GM13977 (cell line): Measurements from ENCODE around the gene PDS5B.

Source experiments
- DNase-seq: peaks from one replicate; pipeline ENCODE4 v3.0.0; 2012; ENCODE audit warnings: low spot score
- in situ Hi-C: fragments of 300-500 bp; cut with MboI; formaldehyde crosslinking; loops from one replicate; pipeline ENCODE4 v1.12.0; 2022; ENCODE audit warnings: low sequenced_read_pairs, low pct_unique_long_range_greater_than_20kb, mixed read lengths, inconsistent platforms; ENCODE audit not compliant: unreplicated experiment
- TF ChIP-seq, protein P1 (sequence below): IDR thresholded peaks from 2 replicates; pipeline ENCODE4 v1.5.1; 2012; ENCODE audit warnings: mild to moderate bottlenecking, control low read depth; ENCODE audit not compliant: insufficient read depth; ENCODE audit errors: extremely low read depth, missing control alignments

Gene PDS5B

DNA sequence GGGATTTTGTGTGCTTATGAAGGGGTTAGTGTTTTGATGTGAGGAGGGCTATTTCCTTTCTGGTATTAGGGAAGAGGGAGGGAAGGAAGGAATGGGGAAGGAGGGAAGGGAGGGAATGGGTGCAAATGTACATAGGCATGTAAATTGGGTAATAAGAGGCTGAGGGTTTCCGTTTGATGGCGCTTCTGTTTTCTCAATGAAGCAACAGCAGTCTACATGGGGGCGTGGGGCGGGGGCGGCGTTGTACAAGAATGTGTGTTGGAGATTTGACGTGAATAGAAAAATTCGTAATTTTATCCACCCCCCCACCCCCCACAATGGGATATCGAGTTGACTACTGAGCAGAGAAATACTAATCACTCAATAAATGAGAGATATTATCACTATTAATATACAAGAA is 52.5 kb downstream of the PDS5B start:
- TF ChIP-seq, protein P1, sequence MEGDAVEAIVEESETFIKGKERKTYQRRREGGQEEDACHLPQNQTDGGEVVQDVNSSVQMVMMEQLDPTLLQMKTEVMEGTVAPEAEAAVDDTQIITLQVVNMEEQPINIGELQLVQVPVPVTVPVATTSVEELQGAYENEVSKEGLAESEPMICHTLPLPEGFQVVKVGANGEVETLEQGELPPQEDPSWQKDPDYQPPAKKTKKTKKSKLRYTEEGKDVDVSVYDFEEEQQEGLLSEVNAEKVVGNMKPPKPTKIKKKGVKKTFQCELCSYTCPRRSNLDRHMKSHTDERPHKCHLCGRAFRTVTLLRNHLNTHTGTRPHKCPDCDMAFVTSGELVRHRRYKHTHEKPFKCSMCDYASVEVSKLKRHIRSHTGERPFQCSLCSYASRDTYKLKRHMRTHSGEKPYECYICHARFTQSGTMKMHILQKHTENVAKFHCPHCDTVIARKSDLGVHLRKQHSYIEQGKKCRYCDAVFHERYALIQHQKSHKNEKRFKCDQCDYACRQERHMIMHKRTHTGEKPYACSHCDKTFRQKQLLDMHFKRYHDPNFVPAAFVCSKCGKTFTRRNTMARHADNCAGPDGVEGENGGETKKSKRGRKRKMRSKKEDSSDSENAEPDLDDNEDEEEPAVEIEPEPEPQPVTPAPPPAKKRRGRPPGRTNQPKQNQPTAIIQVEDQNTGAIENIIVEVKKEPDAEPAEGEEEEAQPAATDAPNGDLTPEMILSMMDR, result no peak
- DNase-seq, result no peak
- in situ Hi-C loops, result loop anchor here (25.0 kb wide), 1 partner anchor 899 kb away; no protein-coding TSS in a partner anchor

DNA sequence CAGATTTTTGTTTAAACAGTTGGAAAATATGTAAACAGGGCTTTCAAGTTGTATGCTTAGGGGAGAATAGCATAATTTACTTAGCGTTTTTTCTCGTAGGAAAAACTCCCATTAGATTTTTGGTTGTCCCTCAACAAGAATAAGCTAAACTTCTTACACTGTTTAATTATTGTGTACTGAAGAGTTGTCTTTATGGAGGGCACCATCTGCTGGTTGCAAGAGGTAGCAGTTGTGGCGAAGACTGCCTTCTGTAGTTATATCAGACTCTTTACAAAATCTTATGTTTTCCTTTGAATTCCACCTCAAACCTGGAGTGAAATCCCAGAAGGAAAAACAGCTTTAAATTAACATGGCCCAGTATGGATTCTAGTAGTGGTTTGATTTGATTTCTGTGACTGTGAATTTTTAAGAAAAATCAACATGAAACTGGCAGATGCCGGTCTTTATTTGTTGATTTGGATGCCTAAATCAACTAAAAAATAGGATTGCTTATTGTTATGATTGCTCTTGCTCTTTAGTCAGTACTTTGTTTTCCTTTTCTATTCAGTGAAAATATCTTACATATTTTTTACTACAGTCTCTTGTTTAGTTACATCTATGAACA is 53.4 kb downstream of the PDS5B start:
- TF ChIP-seq, protein P1, result peak; percentile 71
- in situ Hi-C loops, result loop anchor here (25.0 kb wide), 1 partner anchor 898 kb away; no protein-coding TSS in a partner anchor
- peak; percentile 40 for DNase-seq

DNA sequence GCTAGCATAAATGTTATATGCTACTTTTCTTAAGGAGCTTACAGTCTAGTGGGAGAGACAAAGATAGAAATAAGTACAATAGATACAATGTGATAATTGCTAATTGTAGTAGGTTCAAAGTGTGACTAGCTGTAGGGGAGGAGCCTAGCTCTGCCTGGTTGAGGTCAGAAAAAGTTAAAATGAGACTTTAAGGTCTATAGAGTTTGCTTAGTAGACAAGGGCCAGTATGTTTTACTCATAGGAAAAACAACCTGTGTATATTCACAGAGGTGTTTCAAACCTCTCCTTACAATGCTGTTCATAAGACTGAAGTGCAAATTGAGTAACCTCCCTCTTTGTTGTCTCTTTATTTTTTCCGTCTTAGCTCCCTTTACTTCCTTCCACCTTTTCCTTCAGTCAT is 56.1 kb downstream of the PDS5B start:
- TF ChIP-seq, protein P1, result no peak
- no peak for DNase-seq
- in situ Hi-C loops, result loop anchor here (25.0 kb wide), 1 partner anchor 895 kb away; no protein-coding TSS in a partner anchor

DNA sequence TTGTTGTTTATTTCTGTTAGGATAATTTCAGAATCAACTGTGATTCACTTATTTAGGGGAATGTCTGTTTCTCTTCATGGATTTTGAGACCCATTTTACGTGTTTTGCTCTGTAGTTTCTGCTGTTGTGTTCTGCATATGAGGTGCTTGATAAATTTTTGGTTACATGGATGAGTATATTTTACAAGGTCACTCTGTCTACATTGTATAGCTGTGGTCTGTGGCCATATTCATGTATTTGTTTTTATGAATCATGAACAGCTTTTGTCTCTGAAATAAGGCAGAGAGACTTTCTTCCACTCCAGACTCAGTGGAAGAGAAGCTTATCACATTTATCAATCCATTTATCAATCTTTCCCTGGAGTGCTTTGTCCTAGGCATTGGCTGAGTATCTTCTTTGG is 56.6 kb downstream of the PDS5B start:
- DNase-seq, result no peak
- in situ Hi-C loops, result loop anchor here (25.0 kb wide), 1 partner anchor 894 kb away; no protein-coding TSS in a partner anchor
- TF ChIP-seq, protein P1, result no peak

DNA sequence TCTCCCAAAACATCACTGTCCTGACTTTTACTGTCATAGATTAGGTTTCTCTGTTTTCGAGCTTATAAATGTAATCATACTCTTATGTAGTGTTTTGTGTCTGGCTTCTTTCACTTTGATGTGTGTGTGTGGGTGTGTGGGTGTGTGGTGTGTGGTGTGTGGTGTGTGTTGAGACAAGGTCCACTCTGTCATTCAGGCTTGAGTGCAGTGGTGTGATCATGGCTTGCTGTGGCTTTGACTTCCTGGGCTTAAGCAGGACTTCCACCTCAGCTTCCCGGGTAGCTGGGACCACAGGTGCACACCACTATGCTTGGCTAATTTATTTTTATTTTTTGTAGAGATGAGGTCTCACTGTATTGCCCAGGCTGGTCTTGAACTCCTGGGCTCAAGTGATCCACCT is 59.6 kb downstream of the PDS5B start:
- TF ChIP-seq, protein P1, result no peak
- in situ Hi-C loops, result loop anchor here (25.0 kb wide), 1 partner anchor 891 kb away; no protein-coding TSS in a partner anchor
- no peak for DNase-seq

DNA sequence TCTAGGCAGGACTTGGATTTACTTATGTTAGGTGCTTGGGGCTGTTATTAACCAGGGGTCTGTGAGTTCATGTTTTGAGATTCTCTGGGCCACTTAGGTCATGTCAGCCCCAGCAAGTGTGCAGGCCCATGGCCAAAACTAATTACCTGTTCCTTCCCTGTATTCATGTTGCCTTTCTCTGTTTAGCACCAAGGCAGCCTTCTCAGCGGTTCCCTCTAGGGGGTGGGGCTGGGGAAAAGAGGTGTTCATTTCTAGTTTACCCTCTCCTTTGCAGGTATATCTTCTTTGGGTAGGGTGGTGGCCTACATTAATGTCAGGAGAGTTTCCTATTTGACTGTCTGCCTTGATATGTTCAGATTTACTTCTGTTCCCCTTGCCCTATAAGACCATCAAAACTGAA is 61.7 kb downstream of the PDS5B start:
- in situ Hi-C loops, result loop anchor here (25.0 kb wide), 1 partner anchor 889 kb away; no protein-coding TSS in a partner anchor
- DNase-seq, result no peak
- TF ChIP-seq, protein P1, result no peak
